LHCN-M2 (cell line): Measurements from ENCODE around the gene RBMS3. TPM values are rescaled to one million over a fixed set of nuclear protein-coding genes. Genes with fewer than 3 reads are reported as not detected.

Experiments used
- DNase-seq: peaks from one replicate; pipeline ENCODE4 v3.0.0-alpha.2; 2012; ENCODE audit warnings: low read depth
- total RNA-seq: library from RNA; depleted of rRNA; stranded (reverse); fragments of >200 nt; gene quantifications from 2 replicates; pipeline ENCODE4 v1.2.3, GENCODE V29; 2014

Gene RBMS3
- total RNA-seq, 1 experiment from 2014 or later: 13.8 TPM

DNA sequence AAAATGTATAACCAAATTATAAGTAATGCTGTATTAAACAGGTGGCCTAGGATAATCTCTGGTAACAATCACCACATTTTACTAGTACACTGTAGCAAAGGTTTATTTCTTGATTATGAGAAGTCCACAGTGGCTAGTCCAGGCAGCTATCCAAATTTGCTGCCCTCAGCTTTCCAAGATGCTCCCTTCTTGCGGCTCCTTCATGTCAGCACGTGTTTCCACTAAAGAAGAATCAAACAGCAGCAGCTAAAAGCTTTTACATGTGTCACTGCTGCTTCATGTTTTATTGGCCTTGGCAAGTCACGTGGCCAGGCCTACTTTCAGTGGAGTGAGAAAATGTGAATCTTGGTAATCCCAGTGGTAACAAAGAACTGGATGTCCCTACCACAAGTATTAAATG lies 5.6 kb upstream of the RBMS3 start:
- DNase-seq: peak; percentile 69

DNA sequence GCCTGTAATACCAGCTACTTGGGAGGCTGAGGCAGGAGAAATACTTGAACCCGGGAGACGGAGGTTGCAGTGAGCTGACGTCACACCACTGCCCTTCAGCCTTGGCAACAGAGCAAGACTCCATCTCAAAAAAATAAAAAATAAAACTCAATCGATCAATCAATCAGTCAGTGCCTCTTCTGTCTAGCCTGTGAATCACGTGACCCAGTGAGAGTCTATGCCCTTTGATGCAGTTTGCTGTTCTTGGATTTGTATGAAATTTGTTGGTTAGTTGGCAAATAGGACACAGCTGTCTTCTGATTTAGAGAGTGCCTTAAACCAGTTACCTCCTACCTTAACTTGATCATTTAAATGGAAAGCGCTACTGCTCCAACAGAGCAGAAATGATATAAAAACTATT lies 3.6 kb upstream of the RBMS3 start:
- no peak for DNase-seq

DNA sequence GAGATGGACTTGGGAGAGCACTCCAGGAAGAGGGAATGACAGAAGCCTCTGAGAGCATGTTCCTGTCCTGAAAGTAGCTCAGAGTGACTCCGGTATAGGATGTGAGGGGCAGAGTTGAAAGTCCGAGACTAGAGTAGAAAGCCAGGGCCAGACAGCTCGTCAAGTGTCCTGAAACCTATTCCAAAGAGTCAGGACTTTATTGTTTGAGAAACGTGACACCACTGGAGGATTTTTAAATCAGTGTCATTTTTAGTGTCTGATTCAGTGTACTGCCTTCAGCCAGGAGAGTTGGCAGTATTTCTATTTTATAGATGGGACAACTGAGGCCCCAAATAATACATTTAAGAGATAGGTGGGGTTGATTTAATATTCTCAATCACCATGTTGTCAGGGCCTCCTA lies 1.6 kb upstream of the RBMS3 start:
- no peak for DNase-seq

DNA sequence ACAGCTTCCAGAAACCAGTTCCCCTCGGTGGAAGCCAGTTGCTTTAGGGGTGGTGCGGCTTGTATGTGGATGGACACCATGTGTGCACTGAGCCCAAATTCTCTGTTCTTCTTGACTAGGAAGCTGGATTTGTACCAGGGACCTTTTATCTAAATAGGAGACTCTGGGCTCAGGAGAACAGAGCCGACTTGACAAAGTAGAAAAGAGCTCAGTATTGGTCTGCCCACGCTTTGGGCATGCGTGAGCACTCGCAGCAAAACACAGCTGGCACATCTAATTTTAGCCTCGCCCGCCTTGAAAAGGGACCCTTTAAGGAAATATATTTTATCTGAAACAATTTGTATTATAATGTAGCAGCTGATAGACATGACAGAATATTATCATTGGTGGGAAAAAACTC lies 1.1 kb upstream of the RBMS3 start:
- peak; percentile 71 for DNase-seq

DNA sequence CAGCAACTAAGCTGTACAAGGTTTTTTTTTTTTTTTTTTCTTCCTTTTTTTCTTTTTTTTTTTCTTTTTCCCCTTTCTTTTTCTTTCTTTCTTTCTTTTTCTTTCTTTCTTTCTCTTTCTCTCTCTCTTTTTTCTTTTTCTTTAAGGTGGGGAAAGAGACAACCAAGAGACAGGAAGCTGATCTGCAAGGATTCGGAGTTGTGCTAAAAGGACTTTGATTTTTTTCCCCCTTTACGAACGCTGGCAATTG lies 148 bp downstream of the RBMS3 start:
- DNase-seq: peak; percentile 64

DNA sequence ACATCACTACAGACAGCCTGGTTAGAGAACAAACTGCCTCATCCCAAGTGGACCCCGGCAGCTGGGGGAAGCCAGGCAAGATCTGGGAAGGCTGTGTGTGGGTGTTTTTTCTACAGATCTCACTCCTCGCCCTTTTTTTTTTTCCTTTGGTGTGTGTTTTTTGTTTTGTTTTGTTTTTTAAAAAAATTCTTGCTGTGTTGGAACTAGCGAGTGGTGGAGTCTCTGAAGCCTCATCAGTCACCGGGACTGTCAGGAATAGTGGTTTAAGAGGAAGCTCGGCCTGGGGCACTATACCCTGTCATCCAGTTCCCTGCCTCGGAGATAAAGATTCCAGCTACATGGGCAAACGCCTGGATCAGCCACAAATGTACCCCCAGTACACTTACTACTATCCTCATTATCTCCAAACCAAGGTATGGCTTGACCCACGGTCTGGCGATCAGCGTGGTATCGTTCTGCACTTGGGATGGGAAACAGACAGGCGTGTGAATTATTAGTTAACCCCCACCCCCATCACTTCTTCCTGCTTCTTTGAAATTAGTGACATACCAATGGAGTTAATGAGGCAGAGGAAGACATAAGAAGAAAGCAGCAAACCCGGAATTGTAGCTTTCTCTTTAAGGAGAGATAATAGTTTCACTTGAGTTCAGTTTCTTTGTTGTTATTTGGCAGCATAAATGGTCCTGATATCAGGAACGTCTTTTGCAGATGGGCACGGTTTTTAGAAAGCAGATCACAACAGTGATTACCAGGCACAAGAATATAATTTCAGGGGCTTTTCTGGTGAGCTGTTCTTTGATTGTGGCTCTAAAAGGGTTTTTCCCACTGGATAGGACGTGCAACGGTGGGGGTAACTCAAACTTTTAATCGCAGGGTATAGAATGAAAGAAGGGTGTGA lies 722 bp downstream of the RBMS3 start:
- peak; percentile 53 for DNase-seq

DNA sequence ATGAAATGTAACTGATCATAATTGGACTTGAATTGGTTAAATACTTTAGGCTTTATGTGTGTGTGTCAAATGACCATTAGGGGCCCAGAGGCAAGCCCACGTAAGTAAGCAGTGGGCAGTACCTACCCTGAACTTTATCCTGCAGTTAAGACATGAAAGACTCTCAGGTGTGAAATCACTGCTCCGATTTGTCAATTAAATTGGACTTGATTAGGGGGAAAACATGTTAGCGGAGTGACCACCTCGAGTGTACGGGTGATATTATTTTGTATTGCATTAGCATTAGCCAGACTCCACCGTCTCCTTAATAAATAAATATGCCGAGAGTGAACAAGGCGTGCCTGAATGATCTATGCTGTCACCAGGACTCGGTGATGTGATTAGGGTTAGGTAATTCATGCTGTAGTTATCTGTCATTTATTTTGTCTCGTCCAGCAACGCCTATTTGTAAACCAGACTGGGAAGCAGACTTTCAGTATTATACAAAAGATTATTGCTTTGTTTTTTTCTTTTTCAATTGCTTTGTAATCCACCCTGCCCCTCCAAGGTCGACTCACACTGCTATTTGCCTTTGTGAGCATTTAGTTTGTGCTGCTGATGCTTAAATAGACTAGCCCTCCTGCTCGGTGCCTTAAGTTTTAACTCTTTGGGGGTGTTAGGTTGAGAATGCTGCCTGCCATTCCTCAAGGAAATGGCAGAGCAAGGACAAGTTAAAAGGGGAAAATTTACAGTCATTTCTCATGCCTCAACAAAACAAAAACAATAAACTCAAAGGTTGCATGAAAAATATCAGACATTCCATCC lies 1.8 kb downstream of the RBMS3 start:
- peak; percentile 52 for DNase-seq

DNA sequence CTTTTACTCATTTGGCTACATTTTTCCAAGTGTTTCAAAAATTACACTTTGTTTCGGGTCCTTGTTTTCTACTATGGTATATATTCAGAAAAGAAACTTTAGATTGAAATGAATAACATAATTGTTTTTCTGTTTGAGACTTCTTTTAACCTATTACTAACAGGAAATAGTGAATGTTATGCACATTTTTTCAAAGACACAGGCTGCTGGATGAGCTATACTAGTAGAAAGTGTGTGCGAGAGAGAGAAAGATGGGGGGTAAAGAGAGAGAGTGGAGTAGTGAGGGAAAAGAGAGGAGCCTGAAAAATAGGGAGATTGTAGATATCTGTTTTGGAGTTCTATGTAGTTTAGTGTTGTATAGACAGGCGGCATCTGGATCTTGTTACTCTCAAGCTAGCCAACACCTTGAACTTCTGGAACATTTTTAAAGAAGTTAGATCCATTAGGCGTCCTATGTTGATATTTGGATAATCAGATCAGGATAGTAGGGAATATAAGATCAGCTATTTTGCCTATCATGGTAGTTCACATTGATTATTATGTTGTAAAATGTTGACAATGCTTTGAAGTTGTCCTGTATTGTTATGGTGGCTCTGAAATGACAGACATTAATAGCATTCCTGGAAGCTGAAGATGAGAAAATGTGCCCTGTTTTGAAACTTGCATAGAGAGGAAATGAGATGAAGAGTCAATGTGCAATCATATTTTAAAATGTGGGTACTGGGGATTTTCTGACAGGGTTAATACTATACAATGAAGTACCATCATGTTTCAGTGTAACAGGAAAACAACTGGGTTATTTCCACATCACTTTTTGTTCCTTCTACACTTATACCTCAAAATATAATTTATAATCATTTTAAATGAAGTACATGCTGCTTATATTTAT lies 2.6 kb downstream of the RBMS3 start:
- DNase-seq: peak; percentile 35

DNA sequence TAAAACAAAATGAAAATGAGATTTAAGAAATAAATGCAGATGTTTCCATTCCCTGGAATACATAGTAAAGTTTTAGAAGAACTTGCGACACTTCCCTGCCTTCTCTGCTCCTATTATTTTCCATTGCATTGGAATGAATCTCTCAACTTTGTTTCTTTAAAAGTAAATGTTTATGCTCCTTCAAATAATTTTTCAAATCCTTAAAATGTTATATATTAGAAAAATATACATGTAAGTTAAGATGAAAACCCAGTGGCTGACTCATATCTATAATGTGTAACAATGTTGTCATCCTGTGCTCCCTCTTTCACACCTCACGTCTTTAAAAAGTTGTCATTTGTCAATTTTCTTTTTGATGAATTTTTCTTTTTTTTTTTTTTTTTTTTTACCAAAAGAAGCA lies 3.6 kb downstream of the RBMS3 start:
- no peak for DNase-seq

DNA sequence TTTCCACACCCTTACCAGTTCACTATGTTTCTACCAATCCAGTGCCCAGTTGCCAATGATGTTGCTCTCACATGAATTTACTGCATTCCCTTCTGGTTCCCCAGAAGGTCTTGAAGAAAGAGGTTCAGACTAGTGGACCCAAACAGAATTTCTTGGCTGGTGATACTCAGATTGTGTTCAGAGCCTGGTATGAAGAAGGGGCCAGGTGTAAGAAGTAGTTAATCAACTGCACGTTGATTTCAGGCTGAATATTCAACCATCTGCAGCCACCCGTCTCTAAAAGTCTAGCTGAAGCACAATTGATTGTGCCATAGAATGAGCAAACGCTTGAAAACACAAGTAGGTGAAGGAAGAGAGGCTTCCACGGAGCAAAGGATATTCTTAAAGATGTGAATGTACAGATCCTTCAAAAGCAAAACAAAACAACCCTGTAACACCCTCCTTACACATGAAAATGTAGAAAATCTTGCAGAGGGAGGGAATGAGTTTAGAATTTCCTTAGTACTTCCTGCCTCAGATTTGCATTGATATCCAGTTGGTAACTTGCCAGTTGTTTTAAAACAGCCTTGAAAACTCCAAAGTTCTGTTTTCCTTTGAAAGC lies 4.7 kb downstream of the RBMS3 start:
- DNase-seq: peak; percentile 76

DNA sequence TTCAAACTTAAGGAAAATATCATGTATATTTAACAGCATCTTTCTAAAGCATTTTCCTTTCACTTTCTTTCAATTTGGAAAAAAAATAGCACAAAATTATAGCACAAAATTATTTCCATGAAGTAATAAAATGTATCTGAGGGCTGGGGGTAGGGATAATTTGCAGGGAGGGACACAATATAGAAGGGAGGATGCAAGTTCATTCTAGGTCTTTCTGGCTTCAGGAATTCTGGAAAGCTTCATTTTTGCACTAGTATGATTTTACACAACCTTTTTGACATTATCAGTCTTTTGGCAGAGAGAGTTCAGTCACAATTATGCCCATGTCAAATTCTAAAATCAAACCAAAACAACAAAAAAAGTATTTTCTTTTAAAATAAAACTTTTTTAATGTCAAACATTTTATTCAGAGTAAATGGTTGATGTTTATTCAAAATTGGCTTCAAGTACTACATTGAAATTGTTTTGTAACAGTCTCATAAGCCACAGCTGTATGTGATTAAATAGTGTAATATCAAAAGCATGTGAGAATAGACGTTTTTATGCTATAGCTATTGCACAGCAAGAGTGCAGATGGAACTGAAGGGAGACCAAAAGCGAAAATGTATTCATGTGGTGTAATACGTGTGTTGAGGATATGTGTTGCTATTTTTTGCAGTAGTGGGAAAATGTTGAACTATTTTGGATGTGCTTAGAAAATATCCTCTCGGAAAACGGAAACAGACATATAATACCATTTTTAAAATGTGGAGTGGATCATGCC lies 5.8 kb downstream of the RBMS3 start:
- DNase-seq: peak; percentile 41

DNA sequence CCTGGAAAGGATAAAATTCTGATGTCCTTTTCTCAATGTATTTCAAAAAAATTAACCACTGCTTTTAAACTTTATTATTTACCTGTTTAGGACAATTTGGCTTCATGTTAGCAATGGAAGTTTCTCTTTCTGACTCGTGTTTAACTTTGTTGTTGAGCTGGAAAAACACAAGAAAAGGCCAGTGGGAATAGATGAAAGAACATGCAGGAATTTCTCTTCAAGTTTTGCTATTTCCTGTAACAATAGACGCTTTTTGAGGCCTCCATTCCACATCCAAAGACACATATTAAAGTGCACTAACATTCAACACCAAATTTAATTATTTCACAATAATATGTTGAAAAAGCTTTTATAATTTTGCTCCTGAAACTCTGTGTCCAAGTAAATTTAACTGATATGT lies 9.7 kb downstream of the RBMS3 start:
- DNase-seq: no peak

DNA sequence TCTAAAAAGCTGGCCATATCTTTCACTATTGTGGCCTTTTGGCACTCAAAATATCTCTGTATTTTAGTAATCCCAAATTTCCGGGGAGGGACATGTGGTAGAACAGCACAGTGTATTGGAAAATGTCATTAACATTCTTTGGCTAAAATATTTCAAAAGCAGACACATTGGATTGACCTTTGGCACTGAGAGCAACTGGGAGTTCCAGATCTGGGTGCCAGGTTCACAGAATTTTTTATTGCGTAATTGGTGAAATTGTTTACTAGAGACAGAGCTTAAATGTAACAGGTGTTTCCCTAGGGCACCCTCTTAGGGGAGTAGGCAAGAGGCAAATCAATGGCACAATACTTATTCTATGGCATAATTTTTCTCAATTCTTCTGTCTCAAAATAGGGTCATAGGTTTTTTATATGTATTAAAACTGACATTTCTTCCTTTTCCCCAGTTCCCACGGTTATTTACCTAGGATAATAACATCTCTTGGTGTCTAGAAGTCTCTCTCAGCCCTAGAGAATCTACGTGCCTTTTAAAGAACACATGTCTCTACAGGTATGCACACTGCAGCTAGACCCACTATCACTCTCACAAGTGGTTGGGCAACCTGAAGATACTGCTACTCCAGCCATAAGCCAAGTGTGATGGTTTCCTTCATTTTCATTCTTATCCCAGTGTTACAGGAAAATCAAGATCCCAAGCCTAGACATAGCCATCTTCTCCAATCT lies 10.6 kb downstream of the RBMS3 start:
- DNase-seq: peak; percentile 88

DNA sequence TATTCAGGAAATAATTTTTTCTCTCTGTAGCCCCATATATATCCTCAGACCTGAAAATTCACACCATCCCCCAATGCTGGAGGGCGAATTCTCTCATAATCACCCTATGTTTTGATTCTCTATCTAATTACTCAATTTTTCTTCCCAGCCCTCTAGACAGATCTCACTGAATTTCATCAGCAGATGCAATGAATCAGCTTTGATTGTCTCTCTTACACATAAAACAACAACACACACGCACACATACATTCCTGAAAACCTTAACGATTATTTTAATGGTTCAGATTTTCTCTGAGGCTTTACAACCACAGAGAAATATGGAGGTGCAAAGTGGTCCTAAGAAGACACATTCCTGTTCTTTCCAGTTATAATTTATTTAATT lies 11.1 kb downstream of the RBMS3 start:
- DNase-seq: no peak

DNA sequence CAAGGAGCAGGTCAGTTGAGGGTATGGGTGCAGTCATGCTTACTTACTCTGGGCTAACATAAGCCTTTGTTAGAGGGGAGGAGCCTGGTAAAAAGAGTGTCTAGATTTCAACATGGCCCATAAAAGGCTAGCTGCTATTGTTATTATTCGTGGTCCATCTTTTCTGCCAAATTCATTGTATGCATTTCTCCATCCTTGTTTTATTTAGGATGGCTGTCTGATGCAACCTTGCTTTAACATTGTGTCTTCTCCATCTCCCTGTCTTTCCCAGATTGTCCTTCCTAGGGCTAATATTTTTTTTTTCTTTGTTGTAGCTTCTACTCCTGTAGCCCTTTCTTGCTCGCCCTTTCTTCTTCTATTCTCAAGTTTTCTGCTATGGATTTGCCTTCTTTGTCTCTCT lies 12.6 kb downstream of the RBMS3 start:
- DNase-seq: no peak

DNA sequence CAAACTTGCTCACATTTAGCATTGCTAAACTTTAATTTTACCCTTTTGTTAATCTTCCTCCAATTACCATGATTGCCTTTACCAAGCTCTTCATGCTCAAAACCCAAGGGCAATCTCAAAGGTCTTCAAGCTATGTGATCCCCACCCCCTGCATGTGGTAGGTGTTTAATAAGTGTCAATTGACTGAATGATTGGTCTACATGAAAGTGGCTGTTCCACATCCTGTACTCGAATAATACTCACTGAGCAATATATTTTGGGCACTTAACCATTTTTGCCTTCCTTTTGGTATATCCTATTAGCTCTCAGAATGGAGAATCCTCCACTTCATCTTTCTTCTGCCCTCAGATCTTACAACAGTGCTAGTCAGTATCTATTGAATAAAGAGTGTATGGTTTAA lies 17.1 kb downstream of the RBMS3 start:
- DNase-seq: no peak

DNA sequence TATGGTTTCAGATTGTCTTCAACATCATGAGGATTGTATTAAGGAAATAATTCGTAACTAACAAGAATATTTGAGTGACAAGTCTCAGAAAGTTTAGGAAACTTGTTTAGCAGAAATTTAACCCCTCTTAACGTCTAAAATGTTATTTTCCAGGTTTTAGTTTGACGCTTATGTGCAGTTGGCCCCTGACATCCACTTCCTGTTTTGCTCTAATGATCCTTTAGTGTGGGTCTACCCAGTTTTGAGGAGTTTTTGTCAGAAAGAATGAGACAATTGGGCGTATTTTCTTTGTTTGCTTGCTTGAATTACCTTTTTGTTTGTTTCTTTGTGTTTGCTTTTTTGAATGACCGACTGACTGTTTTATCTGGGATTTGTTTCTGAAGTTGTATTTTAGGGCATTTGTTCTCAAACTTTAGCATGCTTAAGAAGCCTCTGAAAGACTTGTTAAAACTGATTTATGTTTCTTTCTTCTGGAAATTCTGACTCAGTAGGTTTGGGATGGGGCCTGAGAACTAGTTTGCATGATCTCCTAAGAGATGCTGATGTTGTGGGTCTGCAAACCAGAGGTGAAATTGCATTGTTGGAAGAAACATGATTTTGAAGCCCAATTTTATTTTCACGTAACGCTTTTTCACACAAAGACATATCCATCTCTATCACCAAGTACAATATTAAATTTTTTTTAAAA lies 20.6 kb downstream of the RBMS3 start:
- DNase-seq: no peak

DNA sequence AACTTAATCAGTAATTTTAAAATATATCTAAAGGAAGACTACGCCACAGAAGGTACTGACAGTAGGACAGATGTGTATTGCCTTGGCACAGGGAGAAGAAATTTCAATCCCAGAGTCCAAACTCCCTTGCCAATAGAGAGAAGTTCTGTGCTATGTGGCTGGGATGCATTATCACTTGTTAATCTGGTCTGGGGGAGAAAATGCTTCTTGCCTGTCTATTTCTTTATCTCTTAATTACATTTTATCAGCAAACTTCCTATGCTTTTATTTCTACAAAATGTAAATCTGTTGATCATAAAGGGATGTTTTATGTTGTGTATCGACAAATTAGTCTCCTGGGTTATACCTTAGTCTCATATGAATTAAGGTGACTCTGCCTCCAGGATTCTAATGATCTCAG lies 21.7 kb downstream of the RBMS3 start:
- DNase-seq: no peak

DNA sequence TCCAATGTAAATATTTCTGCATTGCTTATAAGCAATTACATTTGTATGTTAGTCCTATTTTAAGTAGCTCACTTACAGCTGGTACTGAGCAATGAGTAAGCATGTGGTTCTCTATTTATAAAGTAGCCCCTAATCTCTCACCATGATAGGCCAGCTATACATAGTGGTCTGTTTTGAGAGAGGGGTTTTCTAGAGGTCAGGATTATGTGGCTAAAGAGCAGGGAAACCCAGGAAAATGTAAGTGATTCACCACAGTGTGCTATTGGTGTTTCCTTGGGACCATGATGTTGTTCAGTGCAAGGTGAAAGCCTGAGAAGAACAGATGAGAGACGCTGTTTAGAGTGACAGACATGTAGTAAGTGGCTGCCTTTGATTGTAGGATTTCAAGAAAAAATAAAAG lies 26.4 kb downstream of the RBMS3 start:
- DNase-seq: no peak

DNA sequence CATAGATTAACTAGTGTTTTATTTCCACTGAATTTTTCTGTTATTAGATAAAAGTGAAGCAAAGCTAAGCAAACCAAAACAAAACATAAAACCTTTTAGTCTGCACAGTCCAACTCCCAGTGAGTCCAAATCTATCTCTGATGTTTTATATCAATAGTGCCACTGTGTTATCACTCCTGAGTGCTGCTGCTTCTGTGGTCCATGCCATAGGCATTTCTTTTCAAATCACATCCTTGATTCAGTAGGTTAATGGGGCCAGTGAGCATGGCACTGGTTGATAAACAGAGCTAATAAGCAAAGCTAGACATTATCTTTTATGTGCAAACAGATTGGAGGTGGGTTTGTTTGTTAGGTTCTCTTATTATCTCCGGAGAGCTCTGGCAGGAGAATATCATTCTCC lies 30.0 kb downstream of the RBMS3 start:
- no peak for DNase-seq
